Measurements from ENCODE around the gene SLC35C1. TPM values are rescaled to one million over a fixed set of nuclear protein-coding genes. Genes with fewer than 3 reads are reported as not detected.
A peak's percentile ranks its signal among the peaks of the same experiment; 100 is the strongest.

Gene SLC35C1
- total and polyA plus RNA-seq, 9 of the 15 experiments (the other 6 are each of a cell fraction or from before 2014, with no cell fraction given): 0.65 to 13.1 (median 2.4) TPM

DNA sequence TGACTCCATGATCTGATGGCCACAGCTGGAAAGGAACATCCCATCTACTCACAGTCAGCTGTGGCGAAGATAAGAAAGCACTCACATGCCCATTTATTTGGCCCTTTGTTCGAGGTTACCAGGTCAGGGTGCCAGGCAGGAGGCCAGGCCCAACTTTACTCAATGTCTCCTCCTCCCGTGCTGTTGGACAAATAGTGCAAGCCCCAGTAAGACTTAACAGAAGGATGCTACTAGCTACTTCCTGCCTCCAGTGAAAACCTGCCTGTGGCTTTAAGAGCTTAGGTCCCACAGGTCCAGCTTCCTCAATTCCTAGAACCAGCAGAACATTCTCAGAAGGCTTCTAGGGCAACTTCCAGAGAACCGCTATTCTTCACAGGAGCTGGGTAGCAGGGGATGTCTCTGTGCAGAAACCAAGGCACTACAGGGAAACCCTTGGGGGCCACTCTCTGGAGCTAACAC is 29.4 kb downstream of the SLC35C1 start (continued):
- TF ChIP-seq ELK3 (CRISPR knock-in tag; IDR thresholded peaks at IDR 0.05) (no peak), MAFF (IDR thresholded peaks at IDR 0.05; ENCODE audit: low read length) (no peak), TBP (optimal IDR thresholded peaks at IDR 0.05; ENCODE audit: low read depth, low read length) (peak; percentile 32), ZNF263 (CRISPR knock-in tag; IDR thresholded peaks at IDR 0.05; ENCODE audit: borderline replicate concordance) (no peak), ZNF324 (CRISPR knock-in tag; IDR thresholded peaks at IDR 0.05) (no peak), SRSF9 (IDR thresholded peaks at IDR 0.05; ENCODE audit: borderline replicate concordance, low read depth, low read length) (no peak), TAF9B (IDR thresholded peaks at IDR 0.05; ENCODE audit: partially characterized antibody) (peak; percentile 54), THAP7 (CRISPR knock-in tag; IDR thresholded peaks at IDR 0.05) (no peak), SMAD1 (IDR thresholded peaks at IDR 0.05; ENCODE audit: low read depth, low read length, partially characterized antibody) (no peak), ELF4 (CRISPR knock-in tag; IDR thresholded peaks at IDR 0.05) (no peak), ZNF347 (CRISPR knock-in tag; IDR thresholded peaks at IDR 0.05; ENCODE audit: low read depth) (no peak), FOXA3 (CRISPR knock-in tag; conservative IDR thresholded peaks at IDR 0.05 in 1 of 2, IDR thresholded peaks at IDR 0.05 in 1 of 2) (no peak), MTA2 (IDR thresholded peaks at IDR 0.05; ENCODE audit: low read depth) (no peak), KLF6 (CRISPR knock-in tag; IDR thresholded peaks at IDR 0.05; ENCODE audit: borderline replicate concordance) (no peak), ZNF143 (CRISPR knock-in tag; IDR thresholded peaks at IDR 0.05) (no peak), PHB2 (IDR thresholded peaks at IDR 0.05; ENCODE audit: low read depth) (no peak), ZNF780A (CRISPR knock-in tag; IDR thresholded peaks at IDR 0.05) (no peak)
- TF ChIP-seq, protein P1, sequence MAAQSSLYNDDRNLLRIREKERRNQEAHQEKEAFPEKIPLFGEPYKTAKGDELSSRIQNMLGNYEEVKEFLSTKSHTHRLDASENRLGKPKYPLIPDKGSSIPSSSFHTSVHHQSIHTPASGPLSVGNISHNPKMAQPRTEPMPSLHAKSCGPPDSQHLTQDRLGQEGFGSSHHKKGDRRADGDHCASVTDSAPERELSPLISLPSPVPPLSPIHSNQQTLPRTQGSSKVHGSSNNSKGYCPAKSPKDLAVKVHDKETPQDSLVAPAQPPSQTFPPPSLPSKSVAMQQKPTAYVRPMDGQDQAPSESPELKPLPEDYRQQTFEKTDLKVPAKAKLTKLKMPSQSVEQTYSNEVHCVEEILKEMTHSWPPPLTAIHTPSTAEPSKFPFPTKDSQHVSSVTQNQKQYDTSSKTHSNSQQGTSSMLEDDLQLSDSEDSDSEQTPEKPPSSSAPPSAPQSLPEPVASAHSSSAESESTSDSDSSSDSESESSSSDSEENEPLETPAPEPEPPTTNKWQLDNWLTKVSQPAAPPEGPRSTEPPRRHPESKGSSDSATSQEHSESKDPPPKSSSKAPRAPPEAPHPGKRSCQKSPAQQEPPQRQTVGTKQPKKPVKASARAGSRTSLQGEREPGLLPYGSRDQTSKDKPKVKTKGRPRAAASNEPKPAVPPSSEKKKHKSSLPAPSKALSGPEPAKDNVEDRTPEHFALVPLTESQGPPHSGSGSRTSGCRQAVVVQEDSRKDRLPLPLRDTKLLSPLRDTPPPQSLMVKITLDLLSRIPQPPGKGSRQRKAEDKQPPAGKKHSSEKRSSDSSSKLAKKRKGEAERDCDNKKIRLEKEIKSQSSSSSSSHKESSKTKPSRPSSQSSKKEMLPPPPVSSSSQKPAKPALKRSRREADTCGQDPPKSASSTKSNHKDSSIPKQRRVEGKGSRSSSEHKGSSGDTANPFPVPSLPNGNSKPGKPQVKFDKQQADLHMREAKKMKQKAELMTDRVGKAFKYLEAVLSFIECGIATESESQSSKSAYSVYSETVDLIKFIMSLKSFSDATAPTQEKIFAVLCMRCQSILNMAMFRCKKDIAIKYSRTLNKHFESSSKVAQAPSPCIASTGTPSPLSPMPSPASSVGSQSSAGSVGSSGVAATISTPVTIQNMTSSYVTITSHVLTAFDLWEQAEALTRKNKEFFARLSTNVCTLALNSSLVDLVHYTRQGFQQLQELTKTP (IDR thresholded peaks at IDR 0.05; ENCODE audit: low read depth in 1 of 2, partially characterized antibody in 2 of 2): peak in 1 of 2 experiments; percentile 18
- TF ChIP-seq, protein P2, sequence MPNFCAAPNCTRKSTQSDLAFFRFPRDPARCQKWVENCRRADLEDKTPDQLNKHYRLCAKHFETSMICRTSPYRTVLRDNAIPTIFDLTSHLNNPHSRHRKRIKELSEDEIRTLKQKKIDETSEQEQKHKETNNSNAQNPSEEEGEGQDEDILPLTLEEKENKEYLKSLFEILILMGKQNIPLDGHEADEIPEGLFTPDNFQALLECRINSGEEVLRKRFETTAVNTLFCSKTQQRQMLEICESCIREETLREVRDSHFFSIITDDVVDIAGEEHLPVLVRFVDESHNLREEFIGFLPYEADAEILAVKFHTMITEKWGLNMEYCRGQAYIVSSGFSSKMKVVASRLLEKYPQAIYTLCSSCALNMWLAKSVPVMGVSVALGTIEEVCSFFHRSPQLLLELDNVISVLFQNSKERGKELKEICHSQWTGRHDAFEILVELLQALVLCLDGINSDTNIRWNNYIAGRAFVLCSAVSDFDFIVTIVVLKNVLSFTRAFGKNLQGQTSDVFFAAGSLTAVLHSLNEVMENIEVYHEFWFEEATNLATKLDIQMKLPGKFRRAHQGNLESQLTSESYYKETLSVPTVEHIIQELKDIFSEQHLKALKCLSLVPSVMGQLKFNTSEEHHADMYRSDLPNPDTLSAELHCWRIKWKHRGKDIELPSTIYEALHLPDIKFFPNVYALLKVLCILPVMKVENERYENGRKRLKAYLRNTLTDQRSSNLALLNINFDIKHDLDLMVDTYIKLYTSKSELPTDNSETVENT (CRISPR knock-in tag; IDR thresholded peaks at IDR 0.05): no peak
- TF ChIP-seq, protein P3, sequence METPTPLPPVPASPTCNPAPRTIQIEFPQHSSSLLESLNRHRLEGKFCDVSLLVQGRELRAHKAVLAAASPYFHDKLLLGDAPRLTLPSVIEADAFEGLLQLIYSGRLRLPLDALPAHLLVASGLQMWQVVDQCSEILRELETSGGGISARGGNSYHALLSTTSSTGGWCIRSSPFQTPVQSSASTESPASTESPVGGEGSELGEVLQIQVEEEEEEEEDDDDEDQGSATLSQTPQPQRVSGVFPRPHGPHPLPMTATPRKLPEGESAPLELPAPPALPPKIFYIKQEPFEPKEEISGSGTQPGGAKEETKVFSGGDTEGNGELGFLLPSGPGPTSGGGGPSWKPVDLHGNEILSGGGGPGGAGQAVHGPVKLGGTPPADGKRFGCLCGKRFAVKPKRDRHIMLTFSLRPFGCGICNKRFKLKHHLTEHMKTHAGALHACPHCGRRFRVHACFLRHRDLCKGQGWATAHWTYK (CRISPR knock-in tag; IDR thresholded peaks at IDR 0.05): no peak

All from K562 (cell line).